Esophagus squamous epithelium (tissue), 5 donors: ENCODE measurements around the gene PRKN. TPM values are rescaled to one million over a fixed set of nuclear protein-coding genes. Genes with fewer than 3 reads are reported as not detected.

Experiments used
- DNase-seq: peaks from one replicate; lab custom pipeline; 2025; lab: John Stamatoyannopoulos, UW
- H3K27ac ChIP-seq, 4 donors: fragments of 200-600 bp; sonication (generic); one replicate each; pipeline ENCODE4 v1.5.1; 2016 to 2019; ENCODE audit warnings: mild to moderate bottlenecking in 1 of 4
- H3K27me3 ChIP-seq, 4 donors: fragments of 200-600 bp; sonication (generic); 1 replicate in 3 of 4; 2 replicates in 1 of 4; pipeline versions ENCODE4 v1.5.1 to v1.6.0; 2017 to 2021; ENCODE audit warnings: antibody characterized with exemption in 1 of 4
- H3K36me3 ChIP-seq, 3 donors: fragments of 200-600 bp; sonication (generic); one replicate each; pipeline ENCODE4 v1.5.1; 2016 to 2019
- H3K4me1 ChIP-seq, 3 donors: fragments of 200-600 bp; sonication (generic); one replicate each; pipeline ENCODE4 v1.5.1; 2017 to 2019
- H3K4me3 ChIP-seq, 4 donors: fragments of 200-600 bp; sonication (generic); 1 replicate in 3 of 4; 2 replicates in 1 of 4; pipeline ENCODE4 v1.5.1; 2016 to 2019; ENCODE audit warnings: mild to moderate bottlenecking in 2 of 4, moderate library complexity in 1 of 4
- H3K9me3 ChIP-seq, 3 donors: fragments of 200-600 bp; sonication (generic); one replicate each; pipeline ENCODE4 v1.5.1; 2016 to 2019
- CTCF ChIP-seq, 6 experiments: fragments of 450-650 bp in 4 of 6; fragments of 200-600 bp in 2 of 6; sonication (generic) in 2 of 6; IDR thresholded peaks; one replicate each; pipeline ENCODE4 v1.5.1; 2016 to 2019; ENCODE audit warnings: antibody characterized with exemption in 6 of 6, mild to moderate bottlenecking in 4 of 6, moderate library complexity in 4 of 6
- POLR2A ChIP-seq, 4 donors: fragments of 450-650 bp; IDR thresholded peaks; one replicate each; pipeline ENCODE4 v1.6.1; 2017; ENCODE audit warnings: antibody characterized with exemption in 4 of 4, mild to moderate bottlenecking in 4 of 4, moderate library complexity in 3 of 4
- WGBS, 2 donors: methylation state at CpG; one replicate each; pipeline ENCODE4 v1.1.5; 2018; 5-methylcytosine and 5-hydroxymethylcytosine counted together
- intact Hi-C: fragments of 100-400 bp; cut with DNase I; formaldehyde crosslinking; loops from one replicate; pipeline ENCODE4 v1.15.0; 2022
- total RNA-seq, 4 donors: library from RNA; depleted of rRNA; stranded (reverse); fragments of >200 nt; gene quantifications; one replicate each; pipeline ENCODE4 v1.1.0, GENCODE V29; 2016
- donor health status: DM: yes; HTN: yes; CAD: no.

Gene PRKN
- total RNA-seq, 4 donors from 2014 or later, result 0.70 to 5.5 (median 2.2) TPM

DNA sequence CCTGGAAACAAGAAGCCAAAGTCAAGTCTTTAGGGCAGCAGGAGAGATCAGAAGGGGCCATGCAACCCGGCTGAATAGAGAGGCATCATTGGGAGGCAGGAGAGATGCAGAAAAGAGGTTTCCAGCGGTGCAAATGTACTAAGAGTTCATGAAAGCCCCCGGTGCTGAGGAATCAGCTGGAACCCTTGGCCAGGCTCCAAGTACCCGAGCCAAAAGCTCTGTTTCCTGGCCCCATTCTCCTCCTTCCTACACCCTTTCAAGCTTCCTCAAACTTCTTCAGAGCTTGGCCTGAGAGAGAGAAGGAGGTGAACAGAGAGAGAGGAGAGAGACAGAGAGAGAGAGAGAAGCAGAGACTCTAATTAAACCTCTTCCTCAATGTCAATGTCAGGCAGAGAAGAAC, 433.5 kb downstream of the PRKN start:
- Histone ChIP-seq H3K27me3 (no peaks in the 10 kb centered on the region), H3K4me1 (peaks cover 0 to 31% (median 5%) of the 10 kb centered on the region in 3 donors), H3K36me3 (no peaks in the 10 kb centered on the region), H3K9me3 (no peaks in the 10 kb centered on the region), H3K27ac (no peak overlapping the region), H3K4me3 (no peak overlapping the region)
- TF ChIP-seq POLR2A (IDR thresholded peaks at IDR 0.05) (no peak), CTCF (IDR thresholded peaks at IDR 0.05) (no peak)
- intact Hi-C loops, result no loop called here
- WGBS, 2 donors, result 29 to 36% methylated on average over 4 of the region's 4 CpGs
- DNase-seq, result no peak

GRCh38 chr6:162292915-162293314, 434.7 kb downstream of the PRKN start:
- no peak overlapping the region for H3K27ac ChIP-seq
- H3K4me1 ChIP-seq, result peaks cover 0 to 31% (median 5%) of the 10 kb centered on the region in 3 donors
- no peak overlapping the region for H3K4me3 ChIP-seq
- intact Hi-C loops, result no loop called here
- no peaks in the 10 kb centered on the region for H3K36me3 ChIP-seq
- H3K9me3 ChIP-seq, result no peaks in the 10 kb centered on the region
- no peaks in the 10 kb centered on the region for H3K27me3 ChIP-seq
- WGBS, 2 donors, result 77 to 83% methylated on average over 2 of the region's 2 CpGs
- DNase-seq, result no peak
- TF ChIP-seq CTCF (IDR thresholded peaks at IDR 0.05), result no peak
- TF ChIP-seq POLR2A (IDR thresholded peaks at IDR 0.05), result no peak

- Histone ChIP-seq H3K27me3 (no peaks in the 10 kb centered on the region), H3K36me3 (no peaks in the 10 kb centered on the region), H3K9me3 (no peaks in the 10 kb centered on the region), H3K4me1 (peaks cover 0 to 31% (median 5%) of the 10 kb centered on the region in 3 donors), H3K27ac (no peak overlapping the region), H3K4me3 (no peak overlapping the region)
- TF ChIP-seq CTCF (IDR thresholded peaks at IDR 0.05), result no peak
- TF ChIP-seq POLR2A (IDR thresholded peaks at IDR 0.05), result no peak
- no peak for DNase-seq
- 37 to 54% methylated on average over 6 of the region's 6 CpGs for WGBS, 2 donors
- intact Hi-C loops, result no loop called here
Observed at GRCh38 chr6:162290846-162291465, 436.6 kb downstream of the PRKN start.

GRCh38 chr6:162289972-162290371, 437.6 kb downstream of the PRKN start:
- intact Hi-C loops, result no loop called here
- no peak overlapping the region for H3K27ac ChIP-seq

More at GRCh38 chr6:162289972-162290371, 437.6 kb downstream of the PRKN start:
- no peak for DNase-seq
- peaks cover 0 to 31% (median 5%) of the 10 kb centered on the region in 3 donors for H3K4me1 ChIP-seq
- no peaks in the 10 kb centered on the region for H3K36me3 ChIP-seq
- no peaks in the 10 kb centered on the region for H3K9me3 ChIP-seq
- WGBS, 2 donors, result 81 to 87% methylated on average over 4 of the region's 4 CpGs
- H3K4me3 ChIP-seq, result no peak overlapping the region
- no peaks in the 10 kb centered on the region for H3K27me3 ChIP-seq
- TF ChIP-seq CTCF (IDR thresholded peaks at IDR 0.05), result no peak
- TF ChIP-seq POLR2A (IDR thresholded peaks at IDR 0.05), result no peak
